ENCODE measurements around the gene RGS6.

RGS6 gene

GRCh38 chr14:72333357-72333756 is 401.1 kb downstream of the RGS6 start:
- no peak for DNase-seq

GRCh38 chr14:72336311-72336980 is 404.2 kb downstream of the RGS6 start:
- no peak for DNase-seq

DNA sequence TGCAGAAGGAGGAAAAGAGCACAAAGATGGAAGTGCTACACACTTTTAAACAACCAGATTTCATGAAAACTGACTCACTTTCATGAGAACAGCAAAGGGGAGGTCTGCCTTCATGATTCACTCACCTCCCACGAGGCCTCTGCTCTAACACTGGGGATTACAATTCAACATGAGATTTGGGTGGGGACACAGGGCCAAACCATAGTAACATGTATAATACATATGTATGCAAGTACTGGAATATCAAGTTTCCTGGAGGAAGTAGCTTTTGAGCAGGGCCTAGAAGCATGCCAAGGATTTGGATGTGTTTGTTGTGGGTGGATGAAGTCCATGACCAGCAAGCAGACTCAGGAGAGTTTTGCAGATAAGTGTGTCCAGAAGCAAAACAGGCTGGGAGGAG is 409.0 kb downstream of the RGS6 start:
- no peak for DNase-seq

DNA sequence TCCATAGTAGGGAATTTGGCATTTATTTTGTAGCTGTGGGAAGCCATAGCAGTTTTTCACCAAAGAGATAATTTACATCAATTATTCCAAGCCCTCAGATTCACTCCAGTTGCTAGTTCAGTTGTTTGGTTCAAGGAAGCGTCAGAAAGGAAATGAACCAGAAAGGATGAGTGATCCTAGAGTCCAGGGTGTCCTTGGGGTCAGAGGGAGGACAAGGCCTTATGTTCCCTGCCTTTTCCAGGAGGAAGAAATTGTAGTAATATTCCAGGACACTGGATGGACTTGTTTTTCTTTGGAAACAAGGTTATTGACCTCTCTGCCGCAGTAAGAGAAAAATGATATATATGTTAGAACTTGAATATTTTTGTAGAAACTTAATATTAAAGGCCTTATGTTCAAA is 409.5 kb downstream of the RGS6 start:
- no peak for DNase-seq

- no peak for DNase-seq
Observed at GRCh38 chr14:72347118-72347517, 414.9 kb downstream of the RGS6 start.

DNA sequence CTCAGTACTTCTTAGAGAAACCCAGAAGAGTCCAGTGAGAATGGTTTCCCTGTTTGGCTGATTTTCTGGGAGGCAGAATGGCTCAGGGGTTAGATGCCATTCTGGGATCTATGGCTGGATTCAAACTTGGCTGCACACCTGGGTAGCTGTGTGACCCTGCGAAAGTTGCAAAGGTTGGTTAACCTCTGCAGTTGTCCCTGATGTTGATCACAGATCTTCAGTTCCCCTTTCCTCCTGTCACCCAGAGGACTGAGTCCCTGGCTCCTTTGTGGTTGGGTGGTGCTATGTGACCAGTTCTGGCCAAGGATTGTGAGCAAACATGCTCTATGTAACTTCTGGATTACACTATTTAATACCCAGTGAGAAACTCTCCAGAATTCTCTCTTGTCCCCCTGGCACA is 418.0 kb downstream of the RGS6 start:
- no peak for DNase-seq

DNA sequence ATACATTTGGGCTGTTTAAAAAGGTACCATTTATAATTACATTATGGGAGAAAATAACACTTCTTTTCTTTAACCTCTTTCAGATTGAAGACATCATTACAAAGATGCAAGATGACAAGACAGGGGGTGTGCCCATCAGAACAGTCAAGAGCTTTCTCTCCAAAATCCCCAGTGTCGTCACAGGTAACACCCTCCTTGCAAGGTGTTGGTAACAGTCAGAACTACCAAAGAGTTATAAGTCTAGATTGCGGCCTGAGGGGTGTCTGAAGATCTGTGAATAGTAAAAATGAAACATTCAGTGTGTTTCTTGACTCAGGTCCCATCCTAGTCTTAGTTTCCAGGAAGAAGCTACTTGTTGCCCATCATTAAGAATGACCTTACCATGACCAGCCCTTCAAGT is 419.8 kb downstream of the RGS6 start:
- DNase-seq = no peak

GRCh38 chr14:72366619-72367018 is 434.4 kb downstream of the RGS6 start:
- no peak for DNase-seq

DNA sequence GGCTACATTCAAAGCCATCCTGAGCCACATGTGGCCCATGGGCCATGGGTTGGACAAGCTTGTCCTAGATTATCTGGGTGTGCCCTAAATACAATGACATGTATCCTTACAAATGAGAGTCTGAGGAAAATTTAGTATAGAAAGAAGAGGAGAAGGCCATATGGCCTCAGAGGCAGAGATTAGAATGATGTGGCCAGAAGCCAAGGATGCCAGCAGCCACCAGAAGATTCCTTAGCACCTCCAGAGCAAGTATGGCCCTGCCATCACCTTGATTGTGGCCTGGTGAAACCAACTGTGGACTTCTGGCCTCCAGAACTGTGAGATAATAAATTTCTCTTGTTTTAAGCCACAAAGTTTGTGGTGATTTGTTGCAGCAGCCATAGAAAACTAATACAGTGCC is 436.9 kb downstream of the RGS6 start:
- no peak for DNase-seq

DNA sequence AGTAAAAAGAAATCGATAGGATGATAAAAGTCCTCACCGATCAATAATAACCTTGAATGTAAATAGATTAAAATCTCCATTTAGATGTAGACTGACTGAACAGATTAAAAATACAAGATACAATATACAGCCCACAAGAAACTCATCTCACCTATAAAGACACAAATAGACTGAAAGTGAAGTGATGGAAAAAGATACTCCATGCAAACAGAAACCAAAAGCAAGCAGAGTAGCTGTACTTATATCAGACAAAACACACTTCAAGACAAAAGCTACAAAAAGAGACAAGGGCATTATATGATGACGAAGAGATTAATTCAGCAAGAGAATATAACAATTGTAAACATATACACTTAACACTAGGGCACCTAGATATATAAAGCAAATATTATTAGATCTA is 444.8 kb downstream of the RGS6 start:
- no peak for DNase-seq

DNA sequence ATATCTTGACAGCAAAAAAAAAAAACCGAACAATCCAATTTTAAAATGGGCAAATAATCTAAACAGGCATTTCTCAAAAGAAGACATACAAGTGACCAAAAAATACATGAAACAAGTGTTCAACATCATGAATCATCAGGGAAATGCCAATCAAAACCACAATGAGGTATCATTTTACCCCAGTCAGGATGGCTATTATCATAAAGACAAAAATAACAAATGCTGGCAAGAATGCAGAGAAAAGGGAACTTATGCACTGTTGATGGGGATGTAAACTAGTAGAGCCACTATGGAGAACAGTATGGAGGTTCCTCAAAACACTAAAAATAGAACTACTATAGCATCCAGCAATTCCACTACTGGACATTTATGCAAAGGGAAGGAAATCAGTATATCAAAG is 448.2 kb downstream of the RGS6 start:
- DNase-seq = no peak

- no peak for DNase-seq
Observed at GRCh38 chr14:72383865-72384264, 451.6 kb downstream of the RGS6 start.

GRCh38 chr14:72387726-72388125 is 455.5 kb downstream of the RGS6 start:
- DNase-seq = no peak

- DNase-seq = no peak
Observed at GRCh38 chr14:72389200-72389599, 457.0 kb downstream of the RGS6 start.

DNA sequence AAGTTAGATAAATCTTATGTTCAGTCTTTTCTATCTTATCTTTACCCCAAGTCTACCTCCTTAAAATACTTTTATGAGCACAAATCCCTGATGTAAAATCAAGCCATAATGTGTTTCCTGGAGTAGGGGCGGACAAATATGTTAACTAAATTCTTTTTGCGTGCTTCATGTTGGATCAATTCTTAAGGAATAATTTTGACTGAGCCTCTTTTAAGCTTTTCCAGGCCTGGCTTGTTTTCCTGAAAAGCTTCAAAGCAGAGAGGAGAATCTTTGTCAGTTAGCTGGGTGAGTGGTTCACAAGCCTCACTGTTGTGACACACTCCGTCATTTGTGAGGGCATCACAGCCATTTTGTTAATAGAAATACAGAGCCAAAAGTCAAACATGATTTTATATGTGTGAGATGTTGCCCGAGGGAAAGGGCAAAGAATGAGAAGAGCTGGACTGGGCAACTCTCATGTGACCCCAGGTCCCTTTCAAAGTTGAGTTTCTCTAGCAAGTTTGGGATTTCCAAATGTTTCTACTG is 468.9 kb downstream of the RGS6 start:
- DNase-seq = no peak

DNA sequence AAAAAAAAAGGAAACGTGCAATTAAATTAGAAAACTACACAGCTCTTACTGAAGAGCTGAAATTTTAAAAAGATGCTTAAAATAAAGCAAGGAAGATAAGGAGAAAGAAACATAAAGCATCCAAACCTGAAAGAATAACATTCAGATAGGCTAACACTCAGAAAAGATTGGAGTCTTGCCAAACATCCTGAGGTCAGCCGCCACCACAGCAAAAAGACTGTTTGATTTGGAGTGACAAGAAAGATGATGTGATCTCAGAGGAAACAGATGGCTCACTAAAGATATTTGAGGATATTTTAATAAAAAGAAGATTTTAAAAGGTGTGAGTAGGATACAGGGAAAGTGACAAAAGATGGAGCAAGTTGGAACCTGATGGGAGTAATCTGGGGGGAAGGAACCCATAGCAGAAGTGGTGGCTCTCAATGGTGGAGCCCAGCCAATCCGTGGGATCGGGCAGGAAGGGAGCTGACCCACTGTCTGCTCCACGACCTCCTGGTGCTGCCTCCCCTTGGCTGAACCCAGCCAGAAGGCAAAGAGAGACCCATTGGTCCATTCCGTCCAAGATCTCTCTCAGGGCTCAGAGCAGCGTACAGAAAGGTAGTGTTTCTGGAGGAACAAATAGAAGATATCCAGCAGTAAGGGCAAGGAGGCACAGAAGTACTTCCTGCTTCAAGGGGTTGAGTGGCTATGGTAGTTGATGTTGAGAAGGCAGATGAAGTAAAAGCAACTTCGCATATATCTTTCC is 469.6 kb downstream of the RGS6 start:
- no peak for DNase-seq

GRCh38 chr14:72402377-72402772 is 470.1 kb downstream of the RGS6 start:
- DNase-seq = no peak

DNA sequence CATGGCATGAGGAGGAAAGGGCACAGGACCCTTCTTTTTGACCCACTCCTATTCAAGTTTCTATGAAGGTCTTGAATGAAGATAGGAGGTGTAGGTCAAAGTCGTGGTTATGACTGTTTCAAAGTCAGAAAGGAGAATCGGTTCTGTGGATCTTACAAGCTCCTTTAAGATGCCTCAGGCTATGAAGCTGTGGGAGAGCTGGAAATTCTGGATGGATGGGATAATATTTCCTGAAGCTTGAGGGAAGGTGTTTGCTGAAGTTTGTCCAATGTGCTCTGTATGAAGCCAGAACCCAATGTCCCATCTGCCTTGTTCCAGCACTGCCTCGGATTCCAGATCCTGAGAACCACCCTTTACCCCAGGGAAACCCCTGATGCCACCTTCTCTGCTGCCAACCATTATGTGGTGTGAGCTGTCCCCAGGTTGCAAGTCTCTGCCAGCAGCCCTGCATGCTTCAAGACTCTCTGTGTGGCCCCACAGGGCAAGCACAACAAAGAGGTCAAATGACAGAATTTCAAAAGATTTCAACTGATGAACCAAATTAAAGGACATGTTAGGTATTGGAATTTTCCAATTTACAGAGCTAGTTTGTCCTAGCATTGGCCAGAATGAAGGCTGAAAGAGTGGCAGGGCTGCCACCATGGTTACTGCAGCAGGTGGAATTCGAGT is 472.0 kb downstream of the RGS6 start:
- DNase-seq = no peak

- DNase-seq = no peak
Observed at GRCh38 chr14:72404998-72405397, 472.8 kb downstream of the RGS6 start.

- DNase-seq = no peak
Observed at GRCh38 chr14:72408020-72408419, 475.8 kb downstream of the RGS6 start.

DNA sequence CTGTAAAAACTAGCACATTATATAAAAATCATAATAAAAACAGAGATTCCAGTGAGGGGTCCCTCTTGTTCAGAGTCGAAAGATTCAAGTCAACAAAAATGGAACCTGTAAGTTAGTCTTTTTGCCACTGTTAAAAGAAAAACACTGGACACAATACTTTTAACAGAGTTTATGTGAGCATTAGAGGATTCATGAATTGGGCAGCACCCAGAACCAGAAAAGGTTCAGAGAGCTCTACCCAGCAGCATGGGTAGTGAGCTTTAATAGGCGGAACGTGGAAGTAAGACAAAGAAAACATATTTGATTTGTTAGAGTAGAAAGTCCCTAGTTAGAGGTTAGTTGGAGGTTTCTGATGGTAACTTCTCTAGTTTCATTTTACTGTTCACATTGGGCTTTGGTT is 476.8 kb downstream of the RGS6 start:
- DNase-seq = no peak

DNA sequence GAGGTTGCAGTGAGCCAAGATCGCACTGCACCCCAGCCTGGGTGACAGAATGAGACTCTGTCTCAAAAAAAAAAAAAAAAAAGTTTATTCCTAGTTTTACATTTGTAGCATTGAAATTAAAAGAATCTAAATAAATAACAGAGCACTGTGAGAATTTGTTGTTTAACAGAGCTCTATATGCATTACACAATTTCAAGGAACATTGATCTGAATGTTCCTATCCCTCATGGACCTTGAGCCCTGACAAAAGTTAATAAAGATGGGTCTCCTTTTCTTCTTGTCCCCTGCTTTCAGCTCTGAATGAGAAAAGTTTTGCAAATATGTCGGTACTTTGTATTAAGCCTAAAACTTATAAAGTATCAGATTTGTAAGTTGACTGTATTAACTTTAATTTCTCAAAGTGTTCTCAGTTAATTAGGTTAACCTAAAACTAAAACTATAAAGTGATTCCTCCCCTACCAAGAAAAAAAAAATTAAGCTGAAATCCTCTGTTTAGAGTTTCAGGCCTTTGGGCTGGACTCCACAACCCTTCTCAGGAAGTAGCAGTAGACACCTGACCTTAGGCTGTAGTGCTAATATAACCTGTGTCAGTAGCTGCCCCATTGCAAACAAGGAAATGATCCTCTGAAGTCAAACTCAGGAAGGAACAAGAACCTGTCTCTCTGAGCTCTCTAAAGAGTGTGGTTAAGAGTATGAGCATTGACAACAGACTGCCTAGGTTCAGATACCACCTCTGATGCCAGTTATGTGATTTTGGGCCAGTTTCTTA is 484.0 kb downstream of the RGS6 start:
- no peak for DNase-seq

- DNase-seq = no peak
Observed at GRCh38 chr14:72416892-72417291, 484.7 kb downstream of the RGS6 start.

Data from activated T-cell treated with anti-CD3 and anti-CD28 coated beads, Interleukin-2, amount 50 U/mL, for 1 hour (primary cell).